Stimulated activated CD8-positive, alpha-beta memory T cell treated with anti-CD3 and anti-CD28 coated beads, Interleukin-4, amount 100 ng/mL, for 24 hours (primary cell): Measurements from ENCODE around the gene GCKR.

ENCODE experiments used
- DNase-seq: peaks from one replicate; pipeline ENCODE4 v3.0.0-alpha.2; 2020; ENCODE audit warnings: low read depth

GCKR gene

GRCh38 chr2:27572998-27573429 is 76.4 kb downstream of the GCKR start:
- DNase-seq = no peak
